Measurements from ENCODE around the gene TTL. TPM values are rescaled to one million over a fixed set of nuclear protein-coding genes. Genes with fewer than 3 reads are reported as not detected.

The TTL gene
- total RNA-seq, 3 donors from 2014 or later, result 13.4 to 32.2 (median 20.3) TPM

GRCh38 chr2:112480530-112481049 lies 1.4 kb upstream of the TTL start:
- H3K4me3 ChIP-seq, result no peak overlapping the region
- intact Hi-C loops (cut with DNase I, micrococcal nuclease), result no loop called here
- no peaks in the 10 kb centered on the region for H3K36me3 ChIP-seq (ENCODE audit: low read depth)
- H3K9me3 ChIP-seq, result no peaks in the 10 kb centered on the region
- ATAC-seq, result no peak
- peaks cover 12% of the 10 kb centered on the region for H3K4me1 ChIP-seq (ENCODE audit: low read depth)
- DNase-seq, result peak in 1 of 3 donors; percentile 36
- TF ChIP-seq CTCF (IDR thresholded peaks at IDR 0.05), result no peak

- no peaks in the 10 kb centered on the region for H3K9me3 ChIP-seq
- peak; percentile 61 for TF ChIP-seq CTCF (IDR thresholded peaks at IDR 0.05)
- ATAC-seq (peak; percentile 90), DNase-seq (peak; percentile 88 to 91 (median 90))
- peak overlapping the region; percentile 59 for H3K4me3 ChIP-seq
- peaks cover 12% of the 10 kb centered on the region for H3K4me1 ChIP-seq (ENCODE audit: low read depth)
- H3K36me3 ChIP-seq (ENCODE audit: low read depth), result no peaks in the 10 kb centered on the region
- intact Hi-C loops (cut with DNase I, micrococcal nuclease), result no loop called here
These were observed 867 bp upstream of the TTL start for GRCh38 chr2:112481050-112481527.

GRCh38 chr2:112482309-112483041 lies 519 bp downstream of the TTL start:
- Histone ChIP-seq H3K4me1 (ENCODE audit: low read depth) (peaks cover 12% of the 10 kb centered on the region), H3K4me3 (peak overlapping the region; percentile 48), H3K36me3 (ENCODE audit: low read depth) (no peaks in the 10 kb centered on the region), H3K9me3 (no peaks in the 10 kb centered on the region)
- intact Hi-C loops (cut with DNase I, micrococcal nuclease), result no loop called here
- DNase-seq, result peak; percentile 35 to 67 (median 66)
- ATAC-seq, result peak; percentile 6
- TF ChIP-seq CTCF (IDR thresholded peaks at IDR 0.05), result no peak

- H3K4me1 ChIP-seq (ENCODE audit: low read depth), result peaks cover 12% of the 10 kb centered on the region
- no peaks in the 10 kb centered on the region for H3K9me3 ChIP-seq
- H3K36me3 ChIP-seq (ENCODE audit: low read depth), result no peaks in the 10 kb centered on the region
- ATAC-seq (no peak), DNase-seq (peak in 1 of 3 donors; percentile 16)
- TF ChIP-seq CTCF (IDR thresholded peaks at IDR 0.05), result no peak
- peak overlapping the region; percentile 48 for H3K4me3 ChIP-seq
- intact Hi-C loops (cut with DNase I, micrococcal nuclease), result no loop called here
These were observed 1.1 kb downstream of the TTL start for GRCh38 chr2:112483042-112483473.

- ATAC-seq, result no peak
- TF ChIP-seq CTCF (IDR thresholded peaks at IDR 0.05), result no peak
- Histone ChIP-seq H3K9me3 (no peaks in the 10 kb centered on the region), H3K4me3 (no peak overlapping the region), H3K4me1 (ENCODE audit: low read depth) (peaks cover 12% of the 10 kb centered on the region), H3K36me3 (ENCODE audit: low read depth) (no peaks in the 10 kb centered on the region)
- intact Hi-C loops (cut with DNase I, micrococcal nuclease), result no loop called here
- peak in 1 of 3 donors; percentile 48 for DNase-seq
These were observed 1.9 kb downstream of the TTL start for GRCh38 chr2:112483831-112484230.

Data from mucosa of descending colon (tissue), 3 donors.